Measurements from ENCODE around the gene PITPNB.

The PITPNB gene

DNA sequence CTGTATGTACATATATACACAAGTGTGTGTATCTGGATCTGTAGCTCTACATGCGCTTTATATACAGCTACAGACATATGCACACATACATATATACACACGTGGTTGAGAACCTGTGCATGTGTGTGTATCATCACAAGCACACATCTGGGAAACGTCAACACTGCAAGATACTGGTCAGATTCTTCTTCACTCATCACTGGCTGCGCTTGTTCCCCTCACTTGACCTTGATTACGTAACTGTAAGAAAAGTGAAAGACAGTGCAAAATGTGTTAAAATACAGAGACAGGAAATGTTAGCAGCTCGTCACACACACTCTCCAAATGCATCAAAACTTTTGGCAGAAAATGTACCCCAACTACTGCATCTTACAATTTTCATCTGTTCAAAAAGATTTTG is 65.6 kb downstream of the PITPNB start:
- no peak for DNase-seq

- no peak for DNase-seq
Observed at GRCh38 chr22:27851974-27852746, 66.9 kb downstream of the PITPNB start.

DNA sequence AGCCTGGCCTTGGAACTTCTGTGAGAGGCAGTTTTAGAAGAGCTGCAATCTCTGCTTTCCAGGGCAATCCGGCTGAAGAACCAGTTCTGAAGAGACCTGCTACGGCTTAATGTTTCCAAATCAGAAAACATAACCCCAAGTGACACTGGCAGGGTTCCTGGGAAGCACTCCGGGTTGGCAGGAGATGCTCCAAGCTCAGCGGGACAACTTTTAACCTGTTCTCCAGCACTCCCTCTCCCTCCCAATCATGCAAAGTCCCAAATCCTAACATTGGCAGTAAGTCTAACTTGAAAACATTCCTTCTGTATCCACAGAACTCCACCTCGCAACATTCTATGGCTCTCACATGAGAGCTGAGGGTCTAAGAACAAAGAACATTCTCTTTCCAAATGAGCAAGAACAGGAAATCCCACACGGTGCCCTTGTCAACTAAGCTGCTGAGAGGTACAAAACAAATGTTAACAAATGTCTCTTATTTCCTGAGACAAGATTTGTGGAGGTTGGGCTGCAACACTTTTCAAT is 69.0 kb downstream of the PITPNB start:
- no peak for DNase-seq

DNA sequence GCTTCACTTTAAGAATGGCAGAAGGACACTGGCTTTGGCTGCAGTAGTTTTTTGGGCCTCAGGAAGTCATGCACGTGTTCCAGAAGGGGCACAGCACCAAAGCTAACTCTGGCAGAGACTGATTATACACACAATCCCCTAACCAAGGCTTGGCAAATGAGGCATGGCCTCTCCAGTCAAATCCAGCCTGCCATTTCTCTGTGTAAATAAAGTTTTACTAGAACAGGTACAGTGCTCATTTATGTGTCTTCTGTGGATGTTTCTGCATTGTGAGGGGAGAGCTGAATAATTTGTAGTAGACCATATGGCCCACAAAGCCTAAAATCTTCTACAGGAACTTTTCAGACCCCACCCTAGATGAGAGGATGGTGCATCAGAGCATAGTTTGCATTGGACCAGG is 71.1 kb downstream of the PITPNB start:
- DNase-seq: no peak

DNA sequence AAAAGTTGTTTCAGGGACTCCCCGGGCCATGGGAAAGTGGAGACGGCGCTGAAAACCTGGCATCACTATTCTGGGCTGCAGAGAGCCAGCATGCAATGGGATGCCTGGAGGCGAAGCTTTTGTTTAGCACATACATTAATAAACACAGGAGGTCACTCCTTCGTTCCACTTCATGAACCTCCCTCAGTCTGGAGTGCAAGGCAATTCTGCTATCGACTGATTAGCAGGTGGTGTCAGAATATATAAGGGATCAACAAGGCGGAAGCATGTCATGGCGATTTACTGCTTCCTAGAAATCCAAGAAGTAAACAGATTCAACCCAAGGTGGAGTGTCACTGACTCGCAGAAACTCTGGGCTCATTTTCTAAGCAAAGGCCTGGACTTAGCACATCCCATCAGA is 72.1 kb downstream of the PITPNB start:
- no peak for DNase-seq

GRCh38 chr22:27846248-27846757 is 72.8 kb downstream of the PITPNB start:
- no peak for DNase-seq

DNA sequence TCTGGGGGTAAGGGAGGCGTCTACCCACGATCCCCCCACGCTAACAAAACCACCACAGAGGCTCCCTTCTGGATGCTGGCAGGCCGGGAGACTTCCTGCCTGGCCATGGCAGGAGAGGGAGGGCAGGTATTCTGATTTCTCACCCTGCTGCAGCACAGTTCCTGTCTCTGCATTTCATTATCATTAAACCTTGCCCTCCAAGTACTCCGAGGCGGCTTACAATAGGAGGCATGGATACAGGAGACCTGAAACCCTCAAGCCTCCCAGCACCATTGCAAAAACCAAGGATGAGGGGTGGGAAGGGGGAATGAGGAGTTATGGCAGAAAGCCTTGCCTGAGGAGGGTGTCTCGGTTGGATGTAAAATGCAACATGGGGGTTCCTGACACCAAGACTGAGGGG is 73.4 kb downstream of the PITPNB start:
- no peak for DNase-seq

DNA sequence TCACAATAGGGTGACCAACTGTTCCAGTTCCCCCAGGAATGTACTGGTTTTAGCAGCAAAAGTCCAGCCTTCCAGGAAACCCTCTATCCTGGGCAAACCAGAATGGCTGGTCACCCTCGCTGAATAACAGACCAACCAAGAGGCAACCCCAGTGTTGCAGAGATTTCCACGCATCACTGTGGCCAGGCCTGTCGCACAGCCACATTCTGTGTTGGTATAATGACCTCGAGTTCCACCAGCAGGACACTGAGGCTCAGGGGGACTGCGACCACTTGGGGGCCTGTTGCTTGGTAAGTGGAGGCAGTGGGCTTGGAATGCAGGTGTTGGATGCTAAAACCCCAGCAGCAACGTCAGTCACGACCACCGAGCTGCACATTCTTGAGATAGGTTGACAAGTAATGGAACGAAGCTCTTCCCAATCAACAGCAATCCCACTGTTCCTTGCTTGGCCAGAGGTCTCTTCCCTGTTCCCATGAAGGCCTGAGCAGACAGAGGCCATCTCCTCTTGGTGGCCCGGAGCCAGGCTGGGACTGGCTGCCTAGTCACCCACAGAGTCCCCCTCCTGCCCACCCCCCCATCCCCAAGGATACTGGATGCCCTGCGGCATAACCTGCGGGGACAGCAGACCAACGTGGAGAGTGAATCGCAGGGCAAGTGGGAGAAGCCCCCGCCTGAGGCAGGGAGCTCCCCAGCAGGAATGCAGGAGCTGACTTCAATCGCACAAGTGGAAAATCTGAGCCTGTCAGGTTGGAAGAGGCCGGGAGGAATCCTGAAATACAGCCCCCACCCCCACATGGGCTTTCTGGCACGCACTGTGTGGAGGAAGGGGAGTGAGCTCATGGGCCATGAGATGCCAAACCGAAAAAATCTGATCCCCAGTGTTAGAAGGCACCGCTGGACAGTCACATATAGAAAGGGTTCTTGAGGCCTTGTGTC is 74.1 kb downstream of the PITPNB start:
- DNase-seq: no peak

GRCh38 chr22:27844256-27844655 is 74.8 kb downstream of the PITPNB start:
- DNase-seq: no peak

GRCh38 chr22:27843441-27843840 is 75.6 kb downstream of the PITPNB start:
- DNase-seq: no peak

DNA sequence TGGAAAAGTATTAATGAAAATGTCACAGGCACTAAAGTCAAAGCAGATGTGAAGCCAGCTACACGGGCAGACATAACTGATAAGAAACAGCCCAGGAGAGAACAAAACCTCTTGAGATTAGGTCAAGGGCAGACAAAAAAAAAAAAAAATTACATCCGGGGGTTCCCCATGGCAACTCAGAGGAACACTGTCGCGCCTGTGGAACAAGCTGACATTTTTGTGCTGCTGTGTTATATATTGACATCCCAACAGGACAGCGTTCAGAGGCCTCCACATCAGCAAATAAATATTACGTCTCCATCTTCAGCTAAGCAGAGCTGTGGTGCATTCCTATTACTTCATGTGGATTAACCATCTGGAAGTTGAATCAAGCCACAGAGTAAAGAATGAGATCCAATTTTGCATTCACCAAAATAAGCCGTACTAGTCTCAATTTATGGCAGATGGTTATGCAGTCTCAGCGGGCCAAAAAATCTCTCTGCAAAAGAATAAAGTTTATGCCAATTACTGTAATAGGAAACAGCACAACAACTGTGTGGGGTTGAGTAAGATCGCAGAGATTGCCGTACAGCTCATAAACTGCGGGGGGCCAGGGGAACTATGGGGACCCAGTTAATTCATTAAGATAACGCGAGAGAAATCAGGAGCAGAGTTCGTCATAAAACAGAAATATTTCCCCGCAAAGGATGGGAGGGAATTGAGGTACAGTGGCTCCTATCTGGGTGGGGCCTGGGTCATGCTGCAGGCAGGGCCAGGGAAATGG is 76.2 kb downstream of the PITPNB start:
- peak; percentile 60 for DNase-seq

DNA sequence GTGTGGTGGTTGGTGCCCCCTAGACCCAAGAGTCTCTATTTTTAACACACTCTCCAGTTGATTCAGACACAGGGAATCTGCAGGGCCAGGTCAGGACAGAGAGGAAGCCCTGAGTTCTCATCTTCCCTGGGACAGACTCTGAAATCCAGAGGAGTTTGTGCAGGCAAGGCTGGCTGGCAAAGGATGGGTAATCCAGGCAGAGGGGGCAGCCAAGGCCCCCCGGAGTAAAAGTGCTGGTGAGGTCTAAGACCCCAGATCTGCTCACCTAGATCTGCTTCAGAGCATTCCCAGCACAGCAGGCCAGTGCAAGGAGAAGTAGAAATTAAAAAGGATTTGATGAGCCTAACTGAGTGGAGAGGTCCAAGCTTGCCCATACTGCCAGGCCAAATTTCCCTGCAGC is 76.9 kb downstream of the PITPNB start:
- DNase-seq: no peak

DNA sequence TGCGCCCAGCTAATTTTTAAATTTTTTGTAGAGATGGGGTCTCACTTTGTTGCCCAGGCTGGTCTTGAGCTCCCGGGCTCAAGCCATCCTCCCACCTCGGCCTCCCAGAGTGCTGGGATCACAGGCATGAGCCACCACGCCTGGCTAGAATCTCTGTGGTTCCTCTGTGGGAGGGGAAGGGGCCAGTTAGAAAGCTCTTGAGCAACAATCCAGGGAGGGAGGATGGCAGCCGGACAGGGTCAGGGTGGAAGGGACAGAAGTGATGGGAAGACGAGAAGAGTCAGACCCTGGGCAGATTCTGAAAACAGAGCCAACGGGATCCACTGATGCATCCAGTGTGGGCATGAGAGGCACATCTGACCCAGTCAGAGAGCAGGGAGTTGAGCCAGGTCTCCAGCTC is 78.6 kb downstream of the PITPNB start:
- DNase-seq: no peak

- DNase-seq: no peak
Observed at GRCh38 chr22:27839057-27839660, 79.9 kb downstream of the PITPNB start.

GRCh38 chr22:27836181-27836580 is 82.9 kb downstream of the PITPNB start:
- no peak for DNase-seq

GRCh38 chr22:27835446-27835845 is 83.6 kb downstream of the PITPNB start:
- DNase-seq: no peak

GRCh38 chr22:27834364-27835185 is 84.5 kb downstream of the PITPNB start:
- DNase-seq: no peak

DNA sequence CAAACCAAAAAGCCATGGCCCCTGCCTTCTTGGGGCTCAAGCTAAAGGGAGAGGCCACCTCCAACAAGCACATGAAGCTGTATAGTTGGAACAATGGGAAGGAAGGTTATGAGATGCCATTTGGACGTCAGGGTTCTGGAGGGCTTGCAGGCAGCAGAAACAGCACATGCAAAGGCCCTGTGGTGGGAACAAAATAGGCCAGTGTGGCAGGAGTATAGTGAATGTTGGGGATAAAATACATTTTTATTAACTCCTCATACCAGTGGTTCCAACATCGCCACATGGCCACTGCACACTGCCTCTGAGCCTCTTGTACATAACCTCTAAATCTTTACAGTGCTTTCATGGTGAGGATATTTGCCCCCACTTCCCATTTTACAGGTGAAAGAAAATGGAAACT is 85.3 kb downstream of the PITPNB start:
- DNase-seq: no peak

- DNase-seq: no peak
Observed at GRCh38 chr22:27832606-27833005, 86.5 kb downstream of the PITPNB start.

- no peak for DNase-seq
Observed at GRCh38 chr22:27829620-27830019, 89.4 kb downstream of the PITPNB start.
